ENCODE data around the gene B4GALNT3.

GRCh38 chr12:544142-544541 is 84.4 kb downstream of the B4GALNT3 start:
- TF ChIP-seq PBX3 (IDR thresholded peaks at IDR 0.05) (no peak), CHD2 (IDR thresholded peaks at IDR 0.05; ENCODE audit: low read length, partially characterized antibody) (no peak), SMC3 (IDR thresholded peaks at IDR 0.05) (no peak), CTCF (IDR thresholded peaks at IDR 0.05) (no peak), JUN (IDR thresholded peaks at IDR 0.05) (no peak), REST (IDR thresholded peaks at IDR 0.05) (no peak), ESRRA (IDR thresholded peaks at IDR 0.05; ENCODE audit: borderline replicate concordance, low read length) (no peak), EP300 (IDR thresholded peaks at IDR 0.05) (no peak), RARB (CRISPR knock-in tag; IDR thresholded peaks at IDR 0.05) (no peak), MYC (IDR thresholded peaks at IDR 0.05; ENCODE audit: borderline replicate concordance, low read length) (no peak), RCOR1 (IDR thresholded peaks at IDR 0.05; ENCODE audit: low read depth, low read length) (no peak), BHLHE40 (IDR thresholded peaks at IDR 0.05; ENCODE audit: low read depth, low read length) (no peak), EHMT2 (IDR thresholded peaks at IDR 0.05; ENCODE audit: low read depth) (no peak), RFX5 (IDR thresholded peaks at IDR 0.05) (no peak)
